NCI-H2196 treated with DMSO at 0.1 percent for 48 hours (cell line): ENCODE data around the gene CACNB2.
"Not testable (repeated sequence)": the region's sequence is repeated elsewhere in the genome, so short reads cannot be mapped to it uniquely, and the experiment has no call there.

ENCODE experiments used
- DNase-seq: peaks from one replicate; lab custom pipeline; 2025; ENCODE audit not compliant: unreplicated experiment; lab: John Stamatoyannopoulos, UW

The CACNB2 gene

GRCh38 chr10:18196806-18197550 is 56.8 kb downstream of the CACNB2 start:
- DNase-seq: no peak

GRCh38 chr10:18197706-18198105 is 57.5 kb downstream of the CACNB2 start:
- no peak for DNase-seq

- DNase-seq: no peak
These were observed 61.7 kb downstream of the CACNB2 start for GRCh38 chr10:18201877-18202276.

GRCh38 chr10:18202680-18203460 is 62.6 kb downstream of the CACNB2 start:
- DNase-seq: no peak

GRCh38 chr10:18203471-18203870 is 63.2 kb downstream of the CACNB2 start:
- DNase-seq: no peak

GRCh38 chr10:18204039-18204835 is 64.0 kb downstream of the CACNB2 start:
- no peak for DNase-seq

GRCh38 chr10:18205098-18205834 is 65.0 kb downstream of the CACNB2 start:
- no peak for DNase-seq

GRCh38 chr10:18208186-18208585 is 68.0 kb downstream of the CACNB2 start:
- DNase-seq: not testable (repeated sequence)

GRCh38 chr10:18209241-18209640 is 69.0 kb downstream of the CACNB2 start:
- DNase-seq: no peak

GRCh38 chr10:18210711-18211110 is 70.5 kb downstream of the CACNB2 start:
- DNase-seq: no peak

GRCh38 chr10:18211862-18212261 is 71.6 kb downstream of the CACNB2 start:
- DNase-seq: no peak

GRCh38 chr10:18213271-18213670 is 73.0 kb downstream of the CACNB2 start:
- no peak for DNase-seq

- DNase-seq: no peak
These were observed 74.7 kb downstream of the CACNB2 start for GRCh38 chr10:18214691-18215563.

- DNase-seq: no peak
These were observed 76.3 kb downstream of the CACNB2 start for GRCh38 chr10:18216482-18216881.

- DNase-seq: no peak
These were observed 77.4 kb downstream of the CACNB2 start for GRCh38 chr10:18217577-18217976.

GRCh38 chr10:18219146-18219545 is 78.9 kb downstream of the CACNB2 start:
- no peak for DNase-seq

- no peak for DNase-seq
These were observed 80.9 kb downstream of the CACNB2 start for GRCh38 chr10:18221123-18221522.

GRCh38 chr10:18221882-18222281 is 81.7 kb downstream of the CACNB2 start:
- DNase-seq: no peak

GRCh38 chr10:18222866-18223265 is 82.6 kb downstream of the CACNB2 start:
- DNase-seq: no peak

GRCh38 chr10:18223898-18224297 is 83.7 kb downstream of the CACNB2 start:
- DNase-seq: no peak
